Coronary artery (tissue), 2 donors: ENCODE results near the gene ANKMY2.

Experiments
- DNase-seq: peaks from one replicate; pipeline ENCODE4 v3.0.0-alpha.2; 2017; ENCODE audit warnings: low spot score
- H3K27ac ChIP-seq, 2 donors: fragments of 200-600 bp; sonication (generic); one replicate each; pipeline ENCODE4 v1.5.1; 2016 to 2019
- H3K4me3 ChIP-seq: fragments of 200-600 bp; sonication (generic); 2 replicates; pipeline ENCODE4 v1.5.1; 2016; ENCODE audit warnings: mild to moderate bottlenecking, moderate library complexity
- TF ChIP-seq, protein P1 (sequence below): fragments of 200-600 bp; sonication (generic); IDR thresholded peaks from one replicate; pipeline ENCODE4 v1.5.1; 2019; ENCODE audit warnings: antibody characterized with exemption

Gene ANKMY2

DNA sequence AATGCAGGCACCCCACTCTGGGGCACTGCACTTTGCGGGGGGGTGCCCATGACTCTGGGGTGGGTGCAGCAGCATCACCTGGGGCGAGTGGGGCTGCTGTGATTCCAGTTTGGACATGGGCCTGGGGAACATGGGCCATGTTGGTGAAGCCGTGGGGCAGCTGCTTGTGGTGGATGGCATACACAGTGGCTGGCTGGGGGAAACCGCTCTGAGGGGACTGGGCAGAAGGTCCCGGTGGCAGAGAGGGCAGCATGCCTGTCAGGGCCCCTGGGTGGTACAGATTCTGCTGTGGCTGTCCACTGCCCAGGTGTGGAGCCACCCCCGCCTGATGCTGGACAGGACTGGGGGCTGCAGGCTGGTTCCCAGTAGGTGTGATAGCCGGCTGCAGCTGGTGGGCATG, 61.7 kb downstream of the ANKMY2 start:
- H3K4me3 ChIP-seq: no peak overlapping the region
- TF ChIP-seq, protein P1, sequence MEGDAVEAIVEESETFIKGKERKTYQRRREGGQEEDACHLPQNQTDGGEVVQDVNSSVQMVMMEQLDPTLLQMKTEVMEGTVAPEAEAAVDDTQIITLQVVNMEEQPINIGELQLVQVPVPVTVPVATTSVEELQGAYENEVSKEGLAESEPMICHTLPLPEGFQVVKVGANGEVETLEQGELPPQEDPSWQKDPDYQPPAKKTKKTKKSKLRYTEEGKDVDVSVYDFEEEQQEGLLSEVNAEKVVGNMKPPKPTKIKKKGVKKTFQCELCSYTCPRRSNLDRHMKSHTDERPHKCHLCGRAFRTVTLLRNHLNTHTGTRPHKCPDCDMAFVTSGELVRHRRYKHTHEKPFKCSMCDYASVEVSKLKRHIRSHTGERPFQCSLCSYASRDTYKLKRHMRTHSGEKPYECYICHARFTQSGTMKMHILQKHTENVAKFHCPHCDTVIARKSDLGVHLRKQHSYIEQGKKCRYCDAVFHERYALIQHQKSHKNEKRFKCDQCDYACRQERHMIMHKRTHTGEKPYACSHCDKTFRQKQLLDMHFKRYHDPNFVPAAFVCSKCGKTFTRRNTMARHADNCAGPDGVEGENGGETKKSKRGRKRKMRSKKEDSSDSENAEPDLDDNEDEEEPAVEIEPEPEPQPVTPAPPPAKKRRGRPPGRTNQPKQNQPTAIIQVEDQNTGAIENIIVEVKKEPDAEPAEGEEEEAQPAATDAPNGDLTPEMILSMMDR: no peak
- DNase-seq: no peak
- no peak overlapping the region for H3K27ac ChIP-seq

DNA sequence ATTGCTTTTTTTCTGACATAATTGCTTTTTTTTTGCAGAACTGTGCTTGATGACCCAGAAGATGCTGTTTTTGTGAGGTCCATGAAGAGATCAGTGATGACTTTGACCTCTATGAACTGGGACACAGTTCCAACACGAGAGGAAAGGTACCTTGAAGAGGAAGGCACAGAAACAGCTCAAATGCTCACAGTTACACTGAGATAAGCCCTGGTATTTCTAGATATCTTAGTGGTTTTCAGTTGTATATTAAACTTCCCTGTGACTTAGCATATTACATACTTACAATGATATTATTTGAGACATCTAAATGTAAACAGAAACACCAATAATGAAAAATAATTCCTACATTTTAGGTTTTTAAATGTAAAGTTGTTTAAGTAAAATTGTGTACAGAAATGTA, 64.3 kb downstream of the ANKMY2 start:
- Histone ChIP-seq H3K27ac (no peak overlapping the region), H3K4me3 (no peak overlapping the region)
- DNase-seq: no peak
- TF ChIP-seq, protein P1: no peak

GRCh38 chr7:16579216-16579615, 66.3 kb downstream of the ANKMY2 start:
- Histone ChIP-seq H3K27ac (no peak overlapping the region), H3K4me3 (no peak overlapping the region)
- TF ChIP-seq, protein P1: no peak
- DNase-seq: no peak

DNA sequence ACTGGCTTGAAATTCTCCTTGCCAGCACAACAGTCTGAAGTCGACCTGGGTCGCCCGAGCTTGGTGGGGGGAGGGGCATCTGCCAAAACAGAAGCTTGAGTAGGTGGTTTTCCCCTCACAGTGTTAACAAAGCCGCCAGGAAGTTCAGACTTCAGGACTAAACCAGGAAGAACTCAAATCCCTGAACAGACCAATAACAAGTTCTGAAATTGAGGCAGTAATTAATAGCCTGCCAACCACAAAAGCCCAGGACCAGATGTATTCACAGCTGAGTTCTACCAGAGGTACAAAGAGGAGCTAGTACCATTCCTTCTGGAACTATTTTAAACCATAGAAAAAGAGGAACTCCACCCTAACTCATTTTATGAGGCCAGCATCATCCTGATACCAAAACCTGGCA, 73.6 kb downstream of the ANKMY2 start:
- TF ChIP-seq, protein P1: no peak
- Histone ChIP-seq H3K4me3 (no peak overlapping the region), H3K27ac (no peak overlapping the region)
- no peak for DNase-seq

- H3K4me3 ChIP-seq: no peak overlapping the region
- TF ChIP-seq, protein P1: peak; percentile 60
- H3K27ac ChIP-seq: no peak overlapping the region
- DNase-seq: no peak
These were observed 80.6 kb downstream of the ANKMY2 start for GRCh38 chr7:16564909-16565426.

DNA sequence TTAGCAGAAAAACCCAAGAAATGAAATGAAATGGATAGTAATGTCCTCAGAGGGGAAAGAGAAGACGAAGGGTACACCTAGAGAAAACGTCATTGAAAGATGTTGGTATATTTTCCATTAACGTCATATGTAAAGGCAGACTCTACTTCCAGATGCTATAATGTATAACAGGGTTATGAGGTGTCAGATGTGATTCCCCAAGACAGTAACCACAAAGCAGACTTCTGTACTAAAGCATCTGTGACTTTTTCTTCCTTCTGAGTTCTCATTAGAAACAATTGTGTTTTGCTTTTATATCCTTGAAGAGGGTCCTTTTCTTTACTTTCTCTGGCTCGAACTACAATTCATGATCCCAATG, 81.6 kb downstream of the ANKMY2 start:
- Histone ChIP-seq H3K27ac (no peak overlapping the region), H3K4me3 (no peak overlapping the region)
- DNase-seq: no peak
- TF ChIP-seq, protein P1: no peak

DNA sequence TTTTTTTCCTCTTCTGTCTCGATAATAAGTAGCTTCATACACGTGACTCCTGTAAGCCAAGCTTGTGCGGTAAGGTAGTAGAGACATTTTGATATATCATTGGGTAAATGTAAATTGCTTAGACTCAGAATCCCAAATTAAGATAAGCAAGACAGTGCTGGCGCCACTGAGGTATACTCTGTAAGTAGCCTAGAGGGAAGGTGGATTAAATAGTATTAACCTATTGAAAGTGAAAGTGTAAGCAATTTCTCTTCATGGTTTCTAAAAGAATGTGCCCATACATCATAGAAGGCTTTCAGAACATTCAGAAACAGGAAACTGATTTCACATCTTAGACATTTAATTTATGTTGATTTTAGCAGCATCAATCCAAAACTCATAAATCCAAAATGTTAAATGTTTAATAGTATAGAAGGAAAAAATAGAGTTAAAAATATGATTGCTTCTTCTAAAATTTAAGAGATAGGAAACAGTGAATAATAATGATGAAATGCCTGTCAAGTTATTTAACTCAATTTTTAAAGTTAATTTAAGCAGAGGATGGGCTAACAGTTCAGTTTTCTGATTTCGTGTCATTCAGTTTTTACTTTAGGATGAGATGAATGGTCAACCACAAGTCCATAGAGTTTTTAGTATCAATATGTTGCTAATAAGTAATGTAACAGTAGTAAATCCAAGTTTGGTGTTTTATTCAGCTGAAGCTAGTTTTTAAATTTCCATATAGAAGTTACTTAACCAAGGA, 82.1 kb downstream of the ANKMY2 start:
- no peak for DNase-seq
- no peak overlapping the region for H3K4me3 ChIP-seq
- TF ChIP-seq, protein P1: no peak
- H3K27ac ChIP-seq: no peak overlapping the region
